MV-4-11 (cell line): ENCODE data around the gene WFDC10B.
"Not testable (repeated sequence)": the region's sequence is repeated elsewhere in the genome, so short reads cannot be mapped to it uniquely, and the experiment has no call there.

ENCODE experiments used
- DNase-seq: peaks from one replicate; lab custom pipeline; 2025; lab: John Stamatoyannopoulos, UW

WFDC10B gene

DNA sequence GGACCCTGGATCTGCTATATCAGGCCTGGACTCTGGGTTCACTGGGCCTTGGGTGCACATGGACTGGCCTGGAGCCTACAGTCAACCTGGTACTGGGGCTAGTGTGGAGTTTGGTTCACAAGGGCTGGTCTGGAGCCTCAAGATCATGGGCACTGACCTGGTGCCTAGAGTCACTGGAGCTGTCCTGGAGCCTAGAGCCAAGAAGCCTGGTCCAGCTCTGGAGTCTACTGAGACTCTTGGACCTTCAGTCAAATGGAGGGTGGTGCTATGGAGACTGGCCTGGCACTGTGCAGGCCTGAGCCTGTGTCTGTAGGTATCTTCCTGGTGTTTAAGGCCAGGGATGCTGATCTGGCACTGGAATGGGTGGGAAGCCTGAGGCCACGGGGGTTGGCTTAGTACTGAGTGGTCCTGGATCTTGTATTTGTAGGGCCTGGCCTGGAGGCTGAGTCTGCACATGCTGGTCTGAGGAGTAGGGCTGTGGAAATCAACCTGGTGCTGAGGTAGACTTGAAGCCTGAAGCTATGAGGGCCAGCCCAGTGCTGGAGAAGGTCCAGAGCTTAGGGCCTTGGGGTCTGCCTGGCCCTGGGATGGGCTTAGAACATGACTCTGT lies 57.3 kb downstream of the WFDC10B start:
- DNase-seq: no peak

DNA sequence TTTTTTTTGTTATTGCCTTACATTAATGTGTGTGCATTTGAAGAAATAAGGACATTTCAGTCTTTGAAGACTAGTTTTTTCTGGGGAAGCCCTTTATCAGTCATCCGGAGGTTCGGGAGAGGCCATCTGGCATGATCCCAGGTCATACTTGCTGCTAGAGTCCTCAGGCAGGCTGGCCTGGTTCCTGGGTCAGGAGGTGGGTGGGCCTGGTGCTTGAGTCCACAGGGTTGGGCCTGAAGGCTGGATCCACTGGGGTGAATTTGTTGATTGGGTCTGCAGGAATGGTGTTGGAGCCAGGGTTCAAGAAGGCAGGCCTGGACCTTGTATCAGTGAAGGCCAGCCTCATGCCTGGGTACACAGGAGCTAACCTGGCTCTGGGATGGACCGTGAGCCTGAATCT lies 57.9 kb downstream of the WFDC10B start:
- DNase-seq: no peak

DNA sequence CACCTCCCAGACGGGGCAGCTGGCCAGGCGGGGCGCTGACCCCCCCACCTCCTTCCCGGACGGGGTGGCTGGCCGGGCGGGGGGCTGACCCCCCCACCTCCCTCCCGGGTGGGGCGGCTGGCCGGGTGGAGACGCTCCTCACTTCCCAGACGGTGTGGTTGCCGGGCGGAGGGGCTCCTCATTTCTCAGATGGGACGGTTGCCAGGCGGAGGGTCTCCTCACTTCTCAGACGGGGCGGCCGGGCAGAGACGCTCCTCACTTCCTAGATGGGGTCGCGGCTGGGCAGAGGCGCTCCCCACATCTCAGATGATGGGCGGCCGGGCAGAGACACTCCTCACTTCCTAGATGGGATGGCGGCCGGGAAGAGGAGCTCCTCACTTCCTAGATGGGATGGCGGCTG lies 59.0 kb downstream of the WFDC10B start:
- DNase-seq: not testable (repeated sequence)

DNA sequence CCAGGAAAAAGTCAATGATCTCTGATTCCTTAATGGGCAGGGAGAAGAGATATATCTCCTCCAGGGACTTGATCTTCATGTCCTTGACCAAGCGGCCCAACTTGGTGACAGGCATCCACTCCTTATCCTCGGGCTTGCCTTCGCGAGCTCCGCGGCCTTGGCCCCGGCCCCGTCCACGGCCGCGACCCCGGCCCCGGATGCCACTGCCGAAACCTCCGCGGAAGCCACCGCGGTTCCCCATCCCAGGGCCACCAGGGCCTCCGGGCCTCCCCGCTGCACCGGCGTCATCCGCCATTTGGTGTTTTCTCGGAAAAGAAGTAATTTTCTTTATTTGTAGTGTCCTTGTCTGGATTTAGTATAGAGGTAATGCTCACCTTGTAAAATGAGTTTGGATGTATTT lies 63.7 kb downstream of the WFDC10B start:
- not testable (repeated sequence) for DNase-seq

DNA sequence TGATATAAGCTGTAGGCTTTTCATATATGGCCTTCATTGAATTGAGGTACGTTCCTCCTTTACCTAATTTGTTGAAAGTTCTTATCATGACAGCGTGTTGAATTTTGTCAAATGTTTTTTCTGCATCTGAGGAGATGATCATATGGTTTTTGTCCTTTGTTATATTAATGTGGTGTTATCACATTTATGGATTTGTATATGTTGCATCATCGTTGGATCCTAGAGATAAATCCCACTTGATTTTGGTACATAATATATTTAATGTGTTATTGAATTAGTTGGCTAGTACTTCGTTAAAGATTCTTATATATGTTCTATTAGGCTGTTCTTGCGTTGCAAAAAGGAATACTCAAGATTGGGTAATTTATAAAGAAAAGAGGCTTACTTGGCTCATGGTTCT lies 65.1 kb downstream of the WFDC10B start:
- no peak for DNase-seq

DNA sequence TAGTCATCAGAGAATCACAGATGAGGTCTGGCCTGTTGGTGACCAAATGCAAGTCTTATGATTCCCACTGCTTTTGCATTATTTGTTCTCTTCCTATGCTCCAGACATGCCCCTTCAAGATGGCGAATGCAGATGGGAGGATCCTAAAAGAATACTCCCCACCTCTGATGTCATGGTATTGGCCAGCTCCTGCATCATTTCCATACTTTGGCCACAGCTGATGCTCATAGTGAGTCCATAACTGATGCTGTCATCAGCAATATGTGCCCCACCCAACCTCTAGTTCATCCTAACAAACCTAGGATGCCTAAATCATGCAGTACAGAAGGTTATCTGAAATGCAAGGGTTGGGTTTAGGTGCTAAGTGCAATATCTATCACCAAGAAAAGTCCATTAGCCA lies 68.3 kb downstream of the WFDC10B start:
- DNase-seq: no peak
